Measurements from ENCODE around the gene CAMK1D. TPM values are rescaled to one million over a fixed set of nuclear protein-coding genes. Genes with fewer than 3 reads are reported as not detected.

The CAMK1D gene
- total and polyA plus RNA-seq, 8 donors, result 4.4 to 10.8 (median 4.8) TPM

GRCh38 chr10:12586741-12587140, 237.4 kb downstream of the CAMK1D start:
- no peaks in the 10 kb centered on the region for H3K4me1 ChIP-seq
- DNase-seq, result no peak
- intact Hi-C loops (cut with DNase I), result no loop called here

GRCh38 chr10:12587451-12587888, 238.1 kb downstream of the CAMK1D start:
- intact Hi-C loops (cut with DNase I), result no loop called here
- TF ChIP-seq CTCF (IDR thresholded peaks at IDR 0.05), result no peak
- H3K4me3 ChIP-seq, result no peak overlapping the region
- no peak for ATAC-seq
- DNase-seq, result no peak
- H3K4me1 ChIP-seq, result no peaks in the 10 kb centered on the region
- no peaks in the 10 kb centered on the region for H3K9me3 ChIP-seq
- no peak overlapping the region for H3K27ac ChIP-seq
- H3K27me3 ChIP-seq, result peaks cover 0 to 10% of the 10 kb centered on the region in 2 donors
- H3K36me3 ChIP-seq, result no peaks in the 10 kb centered on the region

More at GRCh38 chr10:12586741-12587140, 237.4 kb downstream of the CAMK1D start:
- TF ChIP-seq CTCF (IDR thresholded peaks at IDR 0.05), result no peak
- ATAC-seq, result no peak
- Histone ChIP-seq H3K36me3 (no peaks in the 10 kb centered on the region), H3K27me3 (peaks cover 0 to 10% of the 10 kb centered on the region in 2 donors), H3K4me3 (no peak overlapping the region), H3K27ac (no peak overlapping the region), H3K9me3 (no peaks in the 10 kb centered on the region)

GRCh38 chr10:12588091-12588860, 238.9 kb downstream of the CAMK1D start:
- DNase-seq (no peak), ATAC-seq (no peak)
- Histone ChIP-seq H3K9me3 (no peaks in the 10 kb centered on the region), H3K27ac (no peak overlapping the region), H3K4me3 (no peak overlapping the region), H3K27me3 (peaks cover 0 to 10% of the 10 kb centered on the region in 2 donors), H3K36me3 (no peaks in the 10 kb centered on the region), H3K4me1 (no peaks in the 10 kb centered on the region)
- TF ChIP-seq CTCF (IDR thresholded peaks at IDR 0.05), result no peak
- intact Hi-C loops (cut with DNase I), result no loop called here

GRCh38 chr10:12589291-12589690, 239.9 kb downstream of the CAMK1D start:
- H3K9me3 ChIP-seq, result no peaks in the 10 kb centered on the region
- no peak for DNase-seq
- no peak overlapping the region for H3K27ac ChIP-seq
- H3K4me1 ChIP-seq, result no peaks in the 10 kb centered on the region
- H3K27me3 ChIP-seq, result peaks cover 0 to 10% of the 10 kb centered on the region in 2 donors
- H3K36me3 ChIP-seq, result no peaks in the 10 kb centered on the region
- TF ChIP-seq CTCF (IDR thresholded peaks at IDR 0.05), result no peak
- intact Hi-C loops (cut with DNase I), result no loop called here
- ATAC-seq, result no peak
- H3K4me3 ChIP-seq, result no peak overlapping the region

GRCh38 chr10:12589791-12590190, 240.4 kb downstream of the CAMK1D start:
- DNase-seq (no peak), ATAC-seq (no peak)
- H3K9me3 ChIP-seq, result no peaks in the 10 kb centered on the region
- H3K4me1 ChIP-seq, result no peaks in the 10 kb centered on the region
- TF ChIP-seq CTCF (IDR thresholded peaks at IDR 0.05), result no peak
- H3K27me3 ChIP-seq, result peaks cover 0 to 10% of the 10 kb centered on the region in 2 donors
- intact Hi-C loops (cut with DNase I), result no loop called here
- no peak overlapping the region for H3K4me3 ChIP-seq
- no peaks in the 10 kb centered on the region for H3K36me3 ChIP-seq
- H3K27ac ChIP-seq, result no peak overlapping the region

All from left lung (tissue), 10 donors.